Effector CD8-positive, alpha-beta T cell (primary cell): Measurements from ENCODE around the gene AKT1.

Source experiments
- DNase-seq: peaks from one replicate; lab custom pipeline; 2025; lab: John Stamatoyannopoulos, UW

Gene AKT1

GRCh38 chr14:104786091-104786586 is 9.4 kb downstream of the AKT1 start:
- DNase-seq, result no peak

GRCh38 chr14:104785708-104786080 is 9.9 kb downstream of the AKT1 start:
- DNase-seq, result no peak

GRCh38 chr14:104784846-104785707 is 10.5 kb downstream of the AKT1 start:
- DNase-seq, result no peak

GRCh38 chr14:104784218-104784568 is 11.4 kb downstream of the AKT1 start:
- DNase-seq, result no peak

GRCh38 chr14:104783484-104784217 is 11.9 kb downstream of the AKT1 start:
- no peak for DNase-seq

- no peak for DNase-seq
Measured at GRCh38 chr14:104782808-104783139, 12.8 kb downstream of the AKT1 start.

GRCh38 chr14:104782086-104782807 is 13.3 kb downstream of the AKT1 start:
- DNase-seq, result no peak

- no peak for DNase-seq
Measured at GRCh38 chr14:104781271-104782077, 14.1 kb downstream of the AKT1 start.

GRCh38 chr14:104780513-104781030 is 15.0 kb downstream of the AKT1 start:
- no peak for DNase-seq

- no peak for DNase-seq
Measured at GRCh38 chr14:104779776-104780512, 15.6 kb downstream of the AKT1 start.

- DNase-seq, result no peak
Measured at GRCh38 chr14:104778694-104779331, 16.7 kb downstream of the AKT1 start.

GRCh38 chr14:104777808-104778249 is 17.7 kb downstream of the AKT1 start:
- DNase-seq, result no peak

- DNase-seq, result no peak
Measured at GRCh38 chr14:104776961-104777807, 18.4 kb downstream of the AKT1 start.

- DNase-seq, result no peak
Measured at GRCh38 chr14:104776481-104776880, 19.1 kb downstream of the AKT1 start.

GRCh38 chr14:104775073-104775489 is 20.5 kb downstream of the AKT1 start:
- no peak for DNase-seq

- DNase-seq, result no peak
Measured at GRCh38 chr14:104774453-104775072, 21.0 kb downstream of the AKT1 start.

GRCh38 chr14:104773505-104774452 is 21.8 kb downstream of the AKT1 start:
- DNase-seq, result no peak
